ENCODE measurements around the gene ARHGEF4. TPM values are rescaled to one million over a fixed set of nuclear protein-coding genes. Genes with fewer than 3 reads are reported as not detected.

ARHGEF4 gene
- total and polyA plus RNA-seq, 2 experiments from 2014 or later = 4.6 to 16.6 TPM

- TF ChIP-seq REST (IDR thresholded peaks at IDR 0.05; ENCODE audit: unreplicated experiment) (no peak), ZNF331 (CRISPR knock-in tag; IDR thresholded peaks at IDR 0.05; ENCODE audit: low read depth) (no peak), STAT1 (IDR thresholded peaks at IDR 0.05; ENCODE audit: unreplicated experiment) (no peak), NANOG (IDR thresholded peaks at IDR 0.05; ENCODE audit: borderline replicate concordance) (no peak), ETS1 (IDR thresholded peaks at IDR 0.05) (no peak)
Measured at GRCh38 chr2:131036696-131037397, 200.1 kb downstream of the ARHGEF4 start (continued).

DNA sequence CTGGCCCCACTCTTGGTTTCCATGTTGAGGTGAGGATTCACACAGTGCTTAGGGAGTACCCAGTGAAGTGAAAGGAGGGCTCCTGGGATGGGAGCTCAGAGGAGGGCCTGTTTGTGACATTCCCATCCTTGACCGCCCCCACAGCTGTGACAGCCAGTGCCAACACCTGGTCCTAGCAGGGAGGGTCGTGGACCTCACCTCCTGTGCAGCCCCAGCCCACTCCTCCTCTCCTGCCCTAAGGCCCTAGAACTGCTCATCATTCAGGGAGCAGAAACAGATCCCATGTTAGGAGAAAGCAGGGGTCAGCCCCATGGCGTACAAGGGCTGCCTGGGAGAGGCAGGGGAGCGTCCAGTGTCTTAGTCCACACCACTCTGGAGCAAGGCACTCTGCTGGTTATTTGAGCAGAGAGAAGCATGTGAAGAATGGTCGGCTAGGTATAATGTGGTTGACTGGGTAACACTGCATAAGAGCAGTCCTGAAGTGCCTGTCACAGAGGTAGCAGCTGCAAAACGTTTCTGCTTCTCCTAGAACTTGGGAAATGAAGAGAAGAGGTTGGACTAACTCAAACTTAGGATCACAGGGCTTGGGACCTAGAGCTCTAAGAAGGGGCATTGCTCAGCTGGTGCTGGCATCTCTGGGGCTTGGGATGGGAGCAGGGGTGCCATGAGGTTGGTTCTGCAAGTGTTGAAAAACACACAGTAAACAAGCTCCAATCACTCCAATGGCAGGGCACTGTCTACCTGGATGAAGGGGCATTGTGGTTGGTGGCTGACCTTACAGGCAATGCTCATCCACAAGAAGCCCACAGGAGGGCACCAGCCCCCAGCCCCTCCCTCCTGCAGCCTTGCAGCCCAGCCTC, 200.9 kb downstream of the ARHGEF4 start:
- no peak overlapping the region for H3K27ac Mint-ChIP-seq
- H3K27me3 Mint-ChIP-seq (ENCODE audit: insufficient read depth, low read depth, poor library complexity) = peaks cover 45% of the 10 kb centered on the region
- peaks cover 9% of the 10 kb centered on the region; the same call in 2 of the 3 replicates for H3K4me1 Mint-ChIP-seq
- H3F3A ChIP-seq (replicated peaks; ENCODE audit: low read depth) = no peaks in the 10 kb centered on the region
- H4K20me1 ChIP-seq (replicated peaks; ENCODE audit: insufficient read depth) = no peaks in the 10 kb centered on the region
- no peak for ATAC-seq
- no peaks in the 10 kb centered on the region for H3K79me2 ChIP-seq (replicated peaks; ENCODE audit: insufficient read depth)
- H3K4me1 ChIP-seq (ENCODE audit: insufficient read depth) = peaks cover 6% of the 10 kb centered on the region; the same call in 1 of the 2 replicates
- no peak overlapping the region for H3K4me3 ChIP-seq
- no peaks in the 10 kb centered on the region for H3K36me3 Mint-ChIP-seq (ENCODE audit: low read depth)
- no peak overlapping the region for H3K4me3 Mint-ChIP-seq
- no peaks in the 10 kb centered on the region; the same call in 2 of the 3 replicates for H3K9me3 Mint-ChIP-seq
- no peaks in the 10 kb centered on the region for H3K9me2 ChIP-seq (ENCODE audit: insufficient read depth)
- H3K27me3 ChIP-seq (ENCODE audit: insufficient read depth) = peaks cover 29% of the 10 kb centered on the region
- no peak overlapping the region for H3K27ac ChIP-seq (ENCODE audit: low read depth)
- DNase-seq (ENCODE audit: low spot score) = no peak
- no peaks in the 10 kb centered on the region for H3K36me3 ChIP-seq (ENCODE audit: insufficient read depth)
- H3K4me2 ChIP-seq = no peak overlapping the region
- H2AFZ ChIP-seq = no peak overlapping the region
- TF ChIP-seq JUNB (IDR thresholded peaks at IDR 0.05; ENCODE audit: unreplicated experiment) (no peak), NANOG (IDR thresholded peaks at IDR 0.05; ENCODE audit: borderline replicate concordance) (no peak), CREB1 (CRISPR knock-in tag; IDR thresholded peaks at IDR 0.05; ENCODE audit: low read depth) (no peak), POLR2AphosphoS5 (IDR thresholded peaks at IDR 0.05; ENCODE audit: low read depth) (no peak), ZNF331 (CRISPR knock-in tag; IDR thresholded peaks at IDR 0.05; ENCODE audit: low read depth) (no peak), CTCF (conservative IDR thresholded peaks at IDR 0.05; ENCODE audit: low read depth in 2 of 2) (no peak), EZH2phosphoT487 (IDR thresholded peaks at IDR 0.05; ENCODE audit: unreplicated experiment) (no peak)

Data from GM23338 (cell line).